GM19099 (cell line): ENCODE data around the gene RHOT1.

ENCODE experiments used
- POLR2A ChIP-seq: IDR thresholded peaks from 3 replicates; pipeline ENCODE4 v1.6.1; 2011; ENCODE audit warnings: low read depth; ENCODE audit not compliant: insufficient read length; ENCODE audit errors: extremely low read depth

The RHOT1 gene

GRCh38 chr17:32258383-32259140, 116.3 kb downstream of the RHOT1 start:
- TF ChIP-seq POLR2A, result no peak

GRCh38 chr17:32259586-32259985, 117.3 kb downstream of the RHOT1 start:
- TF ChIP-seq POLR2A, result no peak

GRCh38 chr17:32261417-32261736, 119.1 kb downstream of the RHOT1 start:
- TF ChIP-seq POLR2A, result no peak

GRCh38 chr17:32261936-32262510, 119.7 kb downstream of the RHOT1 start:
- no peak for TF ChIP-seq POLR2A

GRCh38 chr17:32264140-32264799, 122.0 kb downstream of the RHOT1 start:
- no peak for TF ChIP-seq POLR2A

- no peak for TF ChIP-seq POLR2A
Observed at GRCh38 chr17:32264823-32265191, 122.5 kb downstream of the RHOT1 start.

GRCh38 chr17:32265192-32265923, 123.1 kb downstream of the RHOT1 start, which contains the start of gene RHBDL3:
Gene RHBDL3, plus strand, starts transcription at chr17:32265832. Its CDS starts 358 bp downstream, at chr17:32266190.
- TF ChIP-seq POLR2A, result no peak

- no peak for TF ChIP-seq POLR2A
Observed at GRCh38 chr17:32266051-32266388, 123.7 kb downstream of the RHOT1 start.

- TF ChIP-seq POLR2A, result no peak
Observed at GRCh38 chr17:32266389-32267301, 124.3 kb downstream of the RHOT1 start.

- no peak for TF ChIP-seq POLR2A
Observed at GRCh38 chr17:32267690-32268205, 125.4 kb downstream of the RHOT1 start.

GRCh38 chr17:32268734-32269288, 126.5 kb downstream of the RHOT1 start:
- no peak for TF ChIP-seq POLR2A

GRCh38 chr17:32269377-32269776, 127.1 kb downstream of the RHOT1 start:
- TF ChIP-seq POLR2A, result no peak

GRCh38 chr17:32271844-32272243, 129.5 kb downstream of the RHOT1 start:
- no peak for TF ChIP-seq POLR2A

- no peak for TF ChIP-seq POLR2A
Observed at GRCh38 chr17:32274101-32274500, 131.8 kb downstream of the RHOT1 start.
